Psoas muscle (tissue), 8 donors: ENCODE measurements around the gene ZRANB3. TPM values are rescaled to one million over a fixed set of nuclear protein-coding genes. Genes with fewer than 3 reads are reported as not detected.
"Not testable (repeated sequence)": the region's sequence is repeated elsewhere in the genome, so short reads cannot be mapped to it uniquely, and the experiment has no call there.

ENCODE experiments used
- ATAC-seq, 4 donors: fragments of 200-7000 bp; cut with Tn5 transposase; one replicate each; pipeline ENCODE4 v1.9.1; 2020; ENCODE audit warnings: moderate library complexity in 3 of 4, mild to moderate bottlenecking in 2 of 4
- DNase-seq, 2 donors: peaks; one replicate each; pipeline ENCODE4 v3.0.0-alpha.2; 2020
- H3K27ac ChIP-seq: fragments of 200-600 bp; one replicate; pipeline ENCODE4 v1.8.0; 2022
- H3K27me3 ChIP-seq, 3 donors: fragments of 200-600 bp in 1 of 3; one replicate each; pipeline versions ENCODE4 v1.6.1 to v1.8.0; 2013 to 2022; ENCODE audit warnings: low read length in 2 of 3, mild to moderate bottlenecking in 2 of 3, moderate library complexity in 1 of 3; ENCODE audit not compliant: insufficient read depth in 3 of 3
- H3K36me3 ChIP-seq, 2 donors: fragments of 200-600 bp in 1 of 2; one replicate each; pipeline versions ENCODE4 v1.6.1 to v1.8.0; 2013 to 2022; ENCODE audit warnings: low read depth in 1 of 2, mild to moderate bottlenecking in 1 of 2, moderate library complexity in 1 of 2; ENCODE audit not compliant: insufficient read depth in 1 of 2
- H3K4me1 ChIP-seq: fragments of 200-600 bp; one replicate; pipeline ENCODE4 v1.8.0; 2022
- H3K4me3 ChIP-seq: fragments of 200-600 bp; one replicate; pipeline ENCODE4 v1.8.0; 2022; ENCODE audit warnings: mild to moderate bottlenecking
- H3K9me3 ChIP-seq: fragments of 200-600 bp; one replicate; pipeline ENCODE4 v1.8.0; 2022
- WGBS, 3 donors: extraction: QIAGEN DNeasy Blood & Tissue Kit; methylation state at CpG; one replicate each; pipeline versions ENCODE4 v1.1.6 to v1.1.7; 2013; 5-methylcytosine and 5-hydroxymethylcytosine counted together
- intact Hi-C, 2 donors: fragments of 100-400 bp; cut with DNase I; formaldehyde crosslinking; loops; one replicate each; pipeline versions ENCODE4 v1.11.0 to v1.14.2; 2022
- polyA plus RNA-seq, 3 donors: library from polyadenylated mRNA; stranded (reverse); fragments of 200-250 nt; gene quantifications; one replicate each; pipeline ENCODE4 v1.2.3, GENCODE V29; 2013
- total RNA-seq, 4 donors: library from RNA; stranded (reverse); fragmentation: NEBNext Ultra II Directional in 2 of 4; extraction: Animal tissue kit (Norgen Biotek cat#: 25700) in 2 of 4; gene quantifications; one replicate each; pipeline versions ENCODE4 v1.2.1 to v1.2.4, GENCODE V29; 2021 to 2023
- TF ChIP-seq, protein P1 (sequence below): fragments of 200-600 bp; IDR thresholded peaks from one replicate; pipeline ENCODE4 v1.8.0; 2022; ENCODE audit warnings: antibody characterized with exemption
- donor health status: healthy with polysubstance abuse.
- donor health status: DM: no; HTN: no; CAD: no; lungs with moderate emphysema.
- donor health status: Bipolar disorder and iron deficiency.
- donor health status: healthy.
- donor health status: DM: yes; HTN: yes; CAD: no.
- donor health status: DM: no; HTN: no; CAD: no.
- donor health status: DM: no; HTN: no; CAD: no.
- donor health status: DM: yes; HTN: yes; CAD: no.

The ZRANB3 gene
- total and polyA plus RNA-seq, 7 donors = 1.3 to 6.4 (median 4.0) TPM

DNA sequence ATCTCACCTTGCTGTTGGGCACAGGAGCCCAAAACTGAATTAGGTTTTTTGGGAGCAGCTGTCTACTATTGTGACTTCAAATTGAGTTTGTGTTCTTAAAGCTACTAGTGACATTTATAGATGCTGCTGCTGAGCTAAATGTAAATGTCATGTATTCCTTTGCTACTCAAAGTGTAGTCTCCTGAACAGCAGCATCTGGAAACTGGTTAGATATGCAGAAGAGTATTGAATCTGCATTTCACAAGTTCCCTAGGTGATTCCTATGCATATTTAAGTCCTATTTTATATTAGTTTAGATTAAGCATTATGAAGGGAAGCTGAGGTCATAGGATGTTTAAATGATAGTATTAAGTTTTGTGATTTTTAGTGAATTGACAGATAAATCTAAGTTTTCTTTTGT lies 411.4 kb downstream of the ZRANB3 start:
- H3K4me3 ChIP-seq = no peak overlapping the region
- H3K9me3 ChIP-seq = no peaks in the 10 kb centered on the region
- H3K4me1 ChIP-seq = no peaks in the 10 kb centered on the region
- intact Hi-C loops = loop anchor here in 1 of 2 donors (10.0 kb wide), 1 partner anchor 115 kb away; no protein-coding TSS in a partner anchor
- peaks cover 2 to 46% of the 10 kb centered on the region in 2 donors for H3K36me3 ChIP-seq
- TF ChIP-seq, protein P1, sequence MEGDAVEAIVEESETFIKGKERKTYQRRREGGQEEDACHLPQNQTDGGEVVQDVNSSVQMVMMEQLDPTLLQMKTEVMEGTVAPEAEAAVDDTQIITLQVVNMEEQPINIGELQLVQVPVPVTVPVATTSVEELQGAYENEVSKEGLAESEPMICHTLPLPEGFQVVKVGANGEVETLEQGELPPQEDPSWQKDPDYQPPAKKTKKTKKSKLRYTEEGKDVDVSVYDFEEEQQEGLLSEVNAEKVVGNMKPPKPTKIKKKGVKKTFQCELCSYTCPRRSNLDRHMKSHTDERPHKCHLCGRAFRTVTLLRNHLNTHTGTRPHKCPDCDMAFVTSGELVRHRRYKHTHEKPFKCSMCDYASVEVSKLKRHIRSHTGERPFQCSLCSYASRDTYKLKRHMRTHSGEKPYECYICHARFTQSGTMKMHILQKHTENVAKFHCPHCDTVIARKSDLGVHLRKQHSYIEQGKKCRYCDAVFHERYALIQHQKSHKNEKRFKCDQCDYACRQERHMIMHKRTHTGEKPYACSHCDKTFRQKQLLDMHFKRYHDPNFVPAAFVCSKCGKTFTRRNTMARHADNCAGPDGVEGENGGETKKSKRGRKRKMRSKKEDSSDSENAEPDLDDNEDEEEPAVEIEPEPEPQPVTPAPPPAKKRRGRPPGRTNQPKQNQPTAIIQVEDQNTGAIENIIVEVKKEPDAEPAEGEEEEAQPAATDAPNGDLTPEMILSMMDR = no peak
- DNase-seq (no peak), ATAC-seq (no peak)
- no peaks in the 10 kb centered on the region for H3K27me3 ChIP-seq
- no peak overlapping the region for H3K27ac ChIP-seq

DNA sequence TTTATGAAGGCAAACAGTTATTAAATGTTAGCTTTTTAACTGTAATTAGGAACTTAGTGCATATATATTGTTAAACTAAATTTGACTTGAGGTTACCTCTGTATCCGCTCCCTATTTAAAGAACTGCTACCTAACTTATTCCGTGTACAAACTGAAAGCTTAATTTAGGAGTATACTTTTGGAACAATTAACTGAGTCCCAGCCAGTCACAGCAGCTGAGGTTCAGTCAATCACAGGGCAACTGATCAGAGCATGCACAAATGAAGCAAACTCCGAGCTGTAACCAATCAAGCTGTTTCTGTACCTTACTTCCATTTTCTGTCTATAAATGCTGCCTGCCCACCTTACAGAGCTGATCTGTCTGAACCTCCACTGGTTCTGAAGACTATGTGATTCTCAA lies 417.7 kb downstream of the ZRANB3 start:
- 48 to 68% (median 52%) methylated on average over 3 of the region's 3 CpGs for WGBS, 3 donors
- no peak overlapping the region for H3K27ac ChIP-seq
- peak in 3 of 4 donors; percentile 51 to 63 (median 63) for ATAC-seq

GRCh38 chr2:135105513-135106316 lies 425.3 kb downstream of the ZRANB3 start:
- ATAC-seq, H3K27ac ChIP-seq, H3K36me3 ChIP-seq, H3K27me3 ChIP-seq, H3K9me3 ChIP-seq, H3K4me3 ChIP-seq, intact Hi-C loops, DNase-seq, H3K4me1 ChIP-seq: not testable (repeated sequence)
- WGBS, 3 donors = 95 to 98% (median 98%) methylated on average over 37 to 51 of the region's 56 CpGs

More for the DNA sequence above, 417.7 kb downstream of the ZRANB3 start:
- intact Hi-C loops = loop anchor here in 1 of 2 donors (10.0 kb wide), 1 partner anchor 109 kb away; no protein-coding TSS in a partner anchor
- no peaks in the 10 kb centered on the region for H3K27me3 ChIP-seq
- H3K9me3 ChIP-seq = no peaks in the 10 kb centered on the region
- TF ChIP-seq, protein P1 = no peak
- H3K4me3 ChIP-seq = no peak overlapping the region
- H3K4me1 ChIP-seq = no peaks in the 10 kb centered on the region
- peaks cover 0 to 35% of the 10 kb centered on the region in 2 donors for H3K36me3 ChIP-seq
- no peak for DNase-seq

DNA sequence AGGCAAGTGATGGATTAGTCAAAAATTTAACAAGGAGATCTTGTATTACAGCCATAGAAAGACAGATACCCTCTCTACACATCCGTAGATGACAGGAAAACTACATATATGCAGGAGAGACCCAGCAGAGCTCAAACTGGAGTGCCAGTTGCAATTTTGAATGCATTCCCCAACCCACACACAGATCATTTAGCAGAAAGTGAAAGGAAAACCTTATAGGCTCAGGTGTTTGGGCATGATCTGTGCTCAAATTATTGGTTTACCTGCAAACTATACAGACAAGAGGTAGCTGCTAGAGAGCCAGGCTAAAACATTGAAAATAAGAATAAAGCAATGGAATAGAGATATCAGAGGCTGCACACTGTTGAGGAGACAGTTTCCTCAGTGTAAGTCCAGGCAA lies 427.2 kb downstream of the ZRANB3 start:
- no peak overlapping the region for H3K4me3 ChIP-seq
- no peaks in the 10 kb centered on the region for H3K9me3 ChIP-seq
- no peak for DNase-seq
- no peak overlapping the region for H3K27ac ChIP-seq
- H3K4me1 ChIP-seq = no peaks in the 10 kb centered on the region
- no peaks in the 10 kb centered on the region for H3K36me3 ChIP-seq
- intact Hi-C loops = no loop called here
- WGBS, 3 donors = 94 to 100% (median 97%) methylated on average over 1 of the region's 1 CpG
- H3K27me3 ChIP-seq = no peaks in the 10 kb centered on the region
- ATAC-seq = no peak
- TF ChIP-seq, protein P1 = no peak

DNA sequence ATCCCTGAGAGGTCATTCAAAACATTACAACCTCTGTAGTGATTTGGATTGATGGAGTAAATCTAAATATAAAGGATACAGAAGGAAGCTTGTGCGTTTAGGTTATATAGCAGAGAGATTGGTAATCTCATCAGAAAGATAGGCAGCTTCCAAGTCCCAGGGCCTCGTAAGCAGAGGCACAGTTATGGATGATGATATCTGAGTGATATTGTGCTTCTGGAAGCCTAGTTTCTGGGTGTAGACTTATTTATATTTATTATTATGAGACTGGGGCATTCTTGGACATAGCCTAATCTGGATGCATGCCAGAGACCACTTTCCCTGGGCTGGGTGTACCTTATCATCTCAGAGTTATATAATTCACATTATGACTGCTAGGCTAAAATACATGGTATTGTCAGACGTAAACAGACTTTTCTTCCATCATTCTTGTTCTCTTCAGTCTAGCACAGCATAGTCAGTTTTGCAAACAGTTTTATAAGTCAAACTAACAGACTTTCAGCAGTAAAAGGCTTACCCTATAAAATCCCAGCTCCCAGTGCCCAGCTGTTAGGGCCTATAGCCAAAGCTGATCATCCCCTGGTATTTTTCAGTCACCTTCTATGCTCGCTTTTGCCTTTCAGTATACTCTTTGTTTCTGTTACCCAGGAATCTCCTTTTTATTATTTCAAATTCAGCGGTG lies 431.1 kb downstream of the ZRANB3 start:
- WGBS, 3 donors = 73 to 80% (median 76%) methylated on average over 5 of the region's 5 CpGs
- no peaks in the 10 kb centered on the region for H3K4me1 ChIP-seq
- ATAC-seq (no peak), DNase-seq (no peak)
- no peak overlapping the region for H3K27ac ChIP-seq
- TF ChIP-seq, protein P1 = no peak
- H3K4me3 ChIP-seq = no peak overlapping the region
- intact Hi-C loops = no loop called here
- H3K9me3 ChIP-seq = no peaks in the 10 kb centered on the region
- peaks cover 0 to 12% of the 10 kb centered on the region in 2 donors for H3K36me3 ChIP-seq
- no peaks in the 10 kb centered on the region for H3K27me3 ChIP-seq
